ENCODE results near the gene LRP1-AS. TPM values are rescaled to one million over a fixed set of nuclear protein-coding genes. Genes with fewer than 3 reads are reported as not detected.

The LRP1-AS gene
- total RNA-seq, 1 experiment from 2014 or later, result not detected

- TF ChIP-seq REST (IDR thresholded peaks at IDR 0.05; ENCODE audit: low read depth) (no peak), SRF (IDR thresholded peaks at IDR 0.05; ENCODE audit: low read depth) (no peak), EZH2 (IDR thresholded peaks at IDR 0.05) (no peak), CTCF (IDR thresholded peaks at IDR 0.05 in 2 of 3, conservative IDR thresholded peaks at IDR 0.05 in 1 of 3; ENCODE audit: borderline replicate concordance in 1 of 3, insufficient read depth in 1 of 3, low read depth in 2 of 3, low read length in 2 of 3) (no peak), EZH2phosphoT487 (IDR thresholded peaks at IDR 0.05; ENCODE audit: borderline replicate concordance) (no peak), ELF1 (IDR thresholded peaks at IDR 0.05; ENCODE audit: borderline replicate concordance, low read depth) (no peak)
Measured at GRCh38 chr12:57196439-57196838, 49.0 kb upstream of the LRP1-AS start (continued).

GRCh38 chr12:57195611-57196371 lies 48.4 kb upstream of the LRP1-AS start:
- H4K20me1 ChIP-seq (ENCODE audit: insufficient read depth), result no peaks in the 10 kb centered on the region
- DNase-seq (ENCODE audit: low read depth, low spot score) (no peak), ATAC-seq (0 out of 2 replicates have a peak, but pooled peaks have one; percentile 32)
- no peaks in the 10 kb centered on the region for H3K9me2 ChIP-seq (ENCODE audit: insufficient read depth)
- POLR2A ChIA-PET, result no interaction called here
- H3K9me3 ChIP-seq (ENCODE audit: control insufficient read depth in 1 of 2, insufficient read depth in 1 of 2, low read depth in 1 of 2, low read length in 2 of 2), result no peaks in the 10 kb centered on the region
- H3K27ac ChIP-seq (ENCODE audit: low read depth, low read length), result no peak overlapping the region
- BruUV-seq (replicated peaks), result no TSS peak
- H2AFZ ChIP-seq (ENCODE audit: low read depth, low read length, poor library complexity, severe bottlenecking), result no peak overlapping the region
- CTCF ChIA-PET, result no interaction called here
- H3K79me2 ChIP-seq (ENCODE audit: insufficient read depth, low read length), result no peaks in the 10 kb centered on the region
- H3K4me1 ChIP-seq (ENCODE audit: control insufficient read depth in 1 of 2, insufficient read depth in 2 of 2, low read length in 2 of 2), result no peaks in the 10 kb centered on the region
- RAD21 ChIA-PET (ENCODE audit: low non-redundant PET in 1 of 2, low total read pairs in 2 of 2, uncharacterized antibody in 2 of 2, unreplicated experiment in 2 of 2), result no interaction called here
- H3K27me3 ChIP-seq (ENCODE audit: insufficient read depth, low read length), result no peaks in the 10 kb centered on the region
- intact Hi-C loops (cut with micrococcal nuclease), result no loop called here
- H3K9ac ChIP-seq (ENCODE audit: low read length), result no peak overlapping the region
- no peak overlapping the region for H3K4me3 ChIP-seq (replicated peaks in 1 of 2; ENCODE audit: low read depth in 1 of 2, low read length in 2 of 2)
- H3K36me3 ChIP-seq (ENCODE audit: control insufficient read depth in 1 of 2, insufficient read depth in 2 of 2, low read length in 2 of 2), result peaks cover 0 to 3% of the 10 kb centered on the region in 2 experiments; a peak in 2 of 4 replicates
- H3K4me2 ChIP-seq (ENCODE audit: low read length), result no peak overlapping the region
- no peak for TF ChIP-seq ZNF274 (IDR thresholded peaks at IDR 0.05; ENCODE audit: low read depth, low read length)
- TF ChIP-seq CTCF (IDR thresholded peaks at IDR 0.05 in 2 of 3, conservative IDR thresholded peaks at IDR 0.05 in 1 of 3; ENCODE audit: borderline replicate concordance in 1 of 3, insufficient read depth in 1 of 3, low read depth in 2 of 3, low read length in 2 of 3), result no peak
- no peak for TF ChIP-seq SRF (IDR thresholded peaks at IDR 0.05; ENCODE audit: low read depth)
- no peak for TF ChIP-seq CBX3 (IDR thresholded peaks at IDR 0.05; ENCODE audit: low read depth)
- TF ChIP-seq ZBTB33 (IDR thresholded peaks at IDR 0.05; ENCODE audit: extremely low read depth, insufficient replicate concordance, low read length), result no peak

Measured in HCT116 (cell line).